Fibroblast of skin of left biceps (primary cell): Measurements from ENCODE around the gene DNAAF2.
"Not testable (repeated sequence)": the region's sequence is repeated elsewhere in the genome, so short reads cannot be mapped to it uniquely, and the experiment has no call there.

Source experiments
- DNase-seq, 2 experiments: peaks; one replicate each; pipeline ENCODE4 v3.0.0-alpha.2; 2013; ENCODE audit warnings: low read depth in 2 of 2

DNAAF2 gene, protein sequence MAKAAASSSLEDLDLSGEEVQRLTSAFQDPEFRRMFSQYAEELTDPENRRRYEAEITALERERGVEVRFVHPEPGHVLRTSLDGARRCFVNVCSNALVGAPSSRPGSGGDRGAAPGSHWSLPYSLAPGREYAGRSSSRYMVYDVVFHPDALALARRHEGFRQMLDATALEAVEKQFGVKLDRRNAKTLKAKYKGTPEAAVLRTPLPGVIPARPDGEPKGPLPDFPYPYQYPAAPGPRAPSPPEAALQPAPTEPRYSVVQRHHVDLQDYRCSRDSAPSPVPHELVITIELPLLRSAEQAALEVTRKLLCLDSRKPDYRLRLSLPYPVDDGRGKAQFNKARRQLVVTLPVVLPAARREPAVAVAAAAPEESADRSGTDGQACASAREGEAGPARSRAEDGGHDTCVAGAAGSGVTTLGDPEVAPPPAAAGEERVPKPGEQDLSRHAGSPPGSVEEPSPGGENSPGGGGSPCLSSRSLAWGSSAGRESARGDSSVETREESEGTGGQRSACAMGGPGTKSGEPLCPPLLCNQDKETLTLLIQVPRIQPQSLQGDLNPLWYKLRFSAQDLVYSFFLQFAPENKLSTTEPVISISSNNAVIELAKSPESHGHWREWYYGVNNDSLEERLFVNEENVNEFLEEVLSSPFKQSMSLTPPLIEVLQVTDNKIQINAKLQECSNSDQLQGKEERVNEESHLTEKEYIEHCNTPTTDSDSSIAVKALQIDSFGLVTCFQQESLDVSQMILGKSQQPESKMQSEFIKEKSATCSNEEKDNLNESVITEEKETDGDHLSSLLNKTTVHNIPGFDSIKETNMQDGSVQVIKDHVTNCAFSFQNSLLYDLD

DNA sequence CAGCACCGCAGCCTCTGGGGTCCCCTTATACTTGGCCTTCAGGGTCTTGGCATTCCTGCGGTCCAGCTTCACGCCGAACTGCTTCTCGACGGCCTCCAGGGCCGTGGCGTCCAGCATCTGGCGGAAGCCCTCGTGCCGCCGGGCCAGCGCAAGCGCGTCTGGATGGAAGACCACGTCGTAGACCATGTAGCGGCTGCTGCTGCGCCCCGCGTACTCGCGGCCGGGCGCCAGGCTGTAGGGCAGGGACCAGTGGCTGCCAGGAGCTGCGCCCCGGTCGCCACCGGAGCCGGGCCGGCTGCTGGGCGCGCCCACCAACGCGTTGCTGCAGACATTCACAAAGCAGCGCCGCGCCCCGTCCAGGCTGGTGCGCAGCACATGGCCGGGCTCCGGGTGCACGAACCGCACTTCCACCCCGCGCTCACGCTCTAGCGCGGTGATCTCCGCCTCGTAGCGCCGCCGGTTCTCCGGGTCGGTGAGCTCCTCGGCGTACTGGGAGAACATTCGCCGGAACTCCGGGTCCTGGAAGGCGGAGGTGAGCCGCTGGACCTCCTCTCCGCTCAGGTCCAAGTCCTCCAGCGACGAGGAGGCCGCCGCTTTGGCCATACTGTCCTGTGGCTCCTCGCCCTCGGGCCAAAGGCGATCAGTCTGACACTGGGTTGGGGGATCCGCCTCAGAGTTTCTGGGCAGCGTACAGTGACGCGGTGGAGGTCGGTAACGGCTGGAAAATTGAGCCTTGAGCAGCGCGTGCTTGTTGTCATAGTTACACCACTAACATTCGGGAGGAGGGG is at the start of gene DNAAF2:
DNAAF2 (minus strand) TSS at position 698 of the 788 bp plus-strand sequence; CDS start at position 603, 95 bp downstream.
- DNase-seq: peak; percentile 16 to 30

DNA sequence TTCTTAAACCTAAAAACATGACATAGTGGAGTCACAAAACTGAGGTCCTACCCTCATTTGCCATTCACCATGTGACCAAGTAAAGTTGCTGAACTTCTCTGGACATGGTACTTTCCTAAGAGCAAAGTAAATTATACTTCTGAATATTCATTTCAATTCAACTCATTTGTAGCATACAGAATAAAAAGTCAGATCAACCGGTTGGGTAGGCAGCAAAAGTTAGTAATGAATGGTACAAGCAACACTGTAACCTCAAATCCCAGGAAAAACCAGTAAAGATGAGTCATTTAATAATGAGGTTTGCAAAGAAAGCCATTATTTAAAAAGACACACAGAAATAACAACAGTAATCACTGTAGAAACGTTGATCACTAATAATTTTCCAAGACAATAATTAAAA is 44.2 kb upstream of the DNAAF2 start:
- DNase-seq: no peak

DNA sequence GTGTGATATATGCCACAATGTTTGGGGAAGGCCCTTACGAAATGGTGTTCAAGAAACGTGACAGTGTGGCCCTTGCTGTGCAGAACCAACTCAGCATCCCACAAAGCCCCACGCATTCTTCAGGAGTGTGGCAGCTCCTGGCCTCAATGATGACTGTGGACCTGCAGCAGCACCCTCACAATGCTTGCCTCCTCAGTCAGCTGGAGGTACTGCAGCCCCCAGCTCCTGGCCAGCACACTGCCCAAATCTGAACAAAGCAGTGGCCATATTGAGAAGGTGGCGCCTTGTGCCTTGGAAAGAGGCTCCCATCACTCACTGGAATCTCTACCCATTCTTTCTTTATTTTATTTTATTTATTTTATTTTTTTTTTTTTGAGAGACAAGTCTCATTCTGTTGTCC is 42.6 kb upstream of the DNAAF2 start:
- no peak for DNase-seq

DNA sequence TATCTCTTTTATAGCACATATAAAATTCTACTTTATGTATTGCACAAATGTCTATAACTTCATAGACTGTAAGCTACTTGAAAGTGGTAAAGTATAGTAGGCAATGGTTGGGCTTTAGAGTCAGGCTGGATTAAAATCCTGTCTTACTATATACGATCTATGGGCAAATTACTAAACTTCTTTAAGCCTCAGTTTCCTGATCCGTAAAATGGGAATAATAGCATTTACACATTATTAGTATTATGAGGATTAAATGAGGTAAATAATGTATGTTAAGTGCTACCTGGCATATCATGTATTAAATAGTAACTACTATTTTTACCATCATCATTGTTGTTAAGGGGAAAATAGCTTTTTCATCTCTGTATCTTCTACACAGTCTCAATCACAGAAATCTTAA is 38.5 kb upstream of the DNAAF2 start:
- no peak for DNase-seq

DNA sequence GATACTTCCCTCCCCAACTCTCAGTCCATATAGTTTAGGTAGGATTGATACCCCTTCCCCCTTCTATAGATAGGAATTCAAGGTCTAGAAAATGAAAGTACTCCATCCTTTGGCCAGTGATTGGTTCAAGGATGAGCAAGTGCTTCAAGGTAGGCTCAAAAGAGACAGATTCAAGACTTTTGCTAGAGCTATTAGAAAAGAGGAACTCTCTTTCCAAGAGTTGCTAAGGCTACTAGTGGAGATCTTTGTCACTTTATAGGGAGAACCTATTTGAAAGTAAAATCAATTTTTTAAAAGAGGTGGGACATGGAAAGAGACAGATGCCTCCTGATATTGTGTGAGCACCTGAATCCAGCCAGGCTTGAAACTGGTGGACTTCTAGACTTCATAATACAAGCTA is 35.4 kb upstream of the DNAAF2 start:
- DNase-seq: no peak

DNA sequence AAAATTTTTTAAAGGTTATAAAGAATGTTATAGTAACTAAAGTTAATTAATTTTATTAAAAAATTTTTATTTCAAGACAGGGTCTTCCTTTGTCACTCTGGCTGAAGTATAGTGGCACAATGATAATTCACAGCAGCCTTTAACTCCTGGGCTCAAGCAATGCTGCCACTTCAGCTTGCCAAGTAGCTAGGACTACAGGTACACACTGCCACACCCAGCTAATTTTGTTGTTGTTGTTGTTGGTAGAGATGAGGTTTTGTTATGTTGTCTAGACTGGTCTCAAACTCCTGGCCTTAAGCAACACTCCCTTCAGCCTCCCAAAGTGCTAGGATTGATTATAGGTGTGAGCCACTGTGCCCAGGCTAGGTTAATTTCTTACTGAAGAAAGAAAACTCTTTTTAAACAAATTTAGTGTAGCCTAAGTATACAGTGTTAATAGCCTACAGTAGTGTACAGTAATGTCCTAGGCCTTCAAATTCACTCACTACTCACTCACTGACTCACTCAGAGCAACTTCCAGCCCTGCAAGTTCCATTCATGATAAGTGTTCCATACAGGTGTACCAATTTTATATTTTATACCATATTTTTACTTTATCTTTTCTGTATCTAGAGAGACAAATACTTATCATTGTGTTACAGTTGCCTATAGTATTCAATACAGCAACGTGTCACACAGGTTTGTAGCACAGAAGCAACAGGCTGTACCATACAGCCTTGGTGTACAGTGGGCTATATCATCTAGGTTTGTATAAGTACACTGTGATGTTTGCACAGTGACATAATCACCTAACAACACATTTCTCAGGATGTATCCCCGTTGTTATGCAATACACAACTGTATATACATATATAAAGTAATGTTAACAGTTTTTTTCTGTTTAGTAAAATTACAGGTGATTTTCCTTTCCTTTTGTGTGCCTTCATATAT is 24.7 kb upstream of the DNAAF2 start:
- no peak for DNase-seq

DNA sequence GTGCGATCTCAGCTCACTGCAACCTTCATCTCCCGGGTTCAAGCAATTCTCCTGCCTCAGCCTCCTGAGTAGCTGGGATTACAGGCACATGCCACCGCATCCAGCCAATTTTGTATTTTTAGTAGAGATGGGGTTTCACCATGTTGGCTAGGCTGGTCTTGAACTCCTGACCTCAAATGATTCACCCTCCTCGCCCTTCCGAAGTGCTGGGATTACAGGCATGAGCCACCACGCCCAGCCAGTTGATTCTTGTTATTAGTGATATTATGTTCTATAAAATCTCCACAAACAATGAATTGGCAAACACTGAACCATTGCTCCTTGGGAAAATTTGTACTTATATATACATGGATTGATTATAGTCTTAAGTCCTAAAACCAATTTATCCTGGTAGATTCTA is 22.5 kb upstream of the DNAAF2 start:
- DNase-seq: not testable (repeated sequence)

DNA sequence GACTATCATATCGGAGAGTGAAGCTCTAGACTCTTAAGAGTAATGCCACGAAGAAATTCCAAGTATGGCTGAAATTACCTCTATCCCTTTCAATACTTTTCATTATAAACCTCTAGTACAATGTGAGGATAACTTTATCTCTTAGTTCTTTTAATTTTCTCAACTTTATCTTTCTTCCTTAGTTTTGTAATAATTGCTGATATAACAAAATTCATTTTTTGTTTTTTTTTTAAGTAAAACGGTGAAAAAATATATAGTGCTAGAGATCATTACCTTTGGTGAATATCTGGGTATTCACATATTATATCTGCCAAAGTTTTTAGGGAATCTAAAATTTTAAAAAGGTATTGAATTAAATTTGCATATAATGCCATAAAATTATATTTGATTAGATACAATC is 19.5 kb upstream of the DNAAF2 start:
- DNase-seq: no peak

DNA sequence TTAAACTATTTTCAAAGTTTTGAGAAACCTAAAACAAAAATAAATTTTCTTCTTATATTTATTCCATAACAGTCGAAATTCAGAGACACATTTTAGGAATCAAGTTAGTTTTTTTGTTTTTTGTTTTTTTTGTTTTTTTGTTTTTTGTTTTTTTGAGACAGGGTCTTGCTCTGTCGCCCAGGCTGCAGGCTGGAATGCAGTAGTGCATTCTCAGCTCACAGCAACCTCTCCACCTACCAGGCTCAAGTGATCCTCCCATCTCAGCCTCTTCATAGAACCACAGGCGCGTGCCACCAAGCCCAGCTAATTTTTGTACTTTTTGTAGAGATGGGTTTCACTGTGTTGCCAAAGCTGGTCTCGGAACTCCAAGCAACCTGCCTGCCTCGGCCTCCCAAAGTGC is 18.5 kb upstream of the DNAAF2 start:
- DNase-seq: no peak

DNA sequence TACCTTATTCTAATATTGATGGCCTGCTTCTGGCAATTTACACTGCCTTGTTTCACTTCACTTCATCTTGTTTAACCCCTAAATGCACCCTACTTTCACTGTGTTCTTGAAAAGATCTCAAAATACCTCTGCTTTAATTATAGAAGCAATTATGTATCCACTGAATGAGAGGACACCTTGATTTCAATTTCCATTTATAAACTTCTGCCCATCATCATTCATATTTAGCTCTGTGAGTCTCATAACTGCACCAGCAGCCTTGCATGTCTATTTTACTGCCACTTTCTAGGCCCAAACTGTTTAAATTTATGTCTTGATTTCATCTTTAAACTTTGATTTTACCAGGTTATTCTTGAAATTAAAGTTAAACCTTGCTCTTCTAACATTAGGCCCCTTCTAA is 7.1 kb upstream of the DNAAF2 start:
- DNase-seq: no peak

DNA sequence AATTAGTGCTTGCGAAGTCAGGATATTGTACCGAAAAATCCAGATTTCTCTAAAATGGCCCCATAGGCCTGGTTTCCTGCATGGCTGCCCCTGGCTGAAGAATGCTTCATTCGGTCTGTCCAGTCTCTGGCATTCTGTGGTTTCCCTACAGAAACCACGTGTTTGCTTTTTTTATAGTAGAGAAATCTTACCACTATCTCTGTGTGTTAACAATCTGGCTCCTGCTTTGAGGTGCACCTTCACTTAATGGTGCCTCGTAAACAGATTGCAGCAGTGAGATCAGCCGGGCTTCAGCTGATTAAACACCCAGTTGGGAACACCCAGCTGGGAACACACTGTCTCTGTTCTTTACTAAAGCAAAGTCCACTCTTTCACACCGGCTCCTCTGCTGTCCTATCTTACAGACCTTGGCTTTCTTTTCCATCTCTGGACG is 6.7 kb upstream of the DNAAF2 start:
- no peak for DNase-seq

DNA sequence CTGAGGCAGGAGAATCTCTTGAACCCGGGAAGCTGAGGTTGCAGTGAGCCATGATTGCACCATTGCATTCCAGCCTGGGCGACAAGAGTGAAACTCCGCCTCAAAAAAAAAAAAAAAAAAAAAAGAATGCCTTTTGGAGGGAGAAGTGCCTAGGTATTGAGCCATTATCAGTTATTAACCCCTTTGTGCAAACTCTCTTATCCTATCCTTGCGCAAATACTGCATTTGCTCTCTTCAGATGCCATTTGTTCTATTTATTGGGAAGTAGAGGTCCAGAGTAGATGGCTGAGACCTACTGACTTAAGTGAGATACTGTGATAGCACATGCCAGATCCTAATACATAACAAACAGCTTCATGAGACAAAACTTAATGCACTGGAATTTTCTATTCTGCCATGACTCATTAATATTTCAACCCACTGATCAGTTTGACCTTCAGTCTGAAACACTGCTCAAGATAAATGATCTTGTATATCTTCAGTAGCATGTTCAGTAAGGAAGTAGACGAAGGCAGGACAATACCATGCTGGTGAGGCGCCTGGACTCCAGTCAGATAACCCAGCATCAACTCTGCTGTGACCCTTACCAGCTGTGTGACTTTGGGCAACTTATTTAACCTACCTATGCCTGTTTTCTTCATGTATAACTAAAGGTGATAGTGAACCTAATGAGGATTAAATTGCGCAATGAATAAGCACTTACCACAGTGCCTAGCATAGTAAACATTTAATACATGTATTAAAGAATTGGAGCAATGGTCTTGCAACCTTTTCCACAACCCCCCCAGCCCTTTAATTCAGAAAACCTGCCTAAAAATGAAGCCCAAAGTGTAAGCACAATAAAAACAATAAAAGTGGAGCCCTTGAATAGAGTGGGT is 5.7 kb upstream of the DNAAF2 start:
- DNase-seq: no peak

DNA sequence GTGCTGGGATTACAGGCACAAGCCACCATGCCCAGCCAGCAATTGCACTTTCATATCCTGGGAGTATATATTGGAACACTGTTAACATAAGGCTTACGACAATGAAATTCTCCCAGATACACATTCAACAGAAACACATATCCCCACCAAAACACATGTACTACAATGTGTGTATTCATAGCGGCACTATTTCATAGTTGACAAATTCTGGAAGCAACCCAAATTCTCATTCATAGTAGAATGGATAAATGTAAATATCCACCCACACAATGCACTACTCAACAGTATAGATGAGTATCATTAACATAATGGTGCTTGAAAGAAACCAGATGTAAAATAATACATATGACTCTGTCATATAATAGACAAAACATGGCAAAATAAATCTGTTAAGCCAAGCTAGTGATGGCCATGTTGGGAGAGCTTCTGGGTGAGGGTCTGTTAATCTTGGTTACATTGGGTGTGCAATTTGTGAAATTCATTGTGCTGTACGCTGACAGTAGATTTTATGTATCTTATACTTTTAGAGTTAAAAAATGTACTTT is 2.6 kb upstream of the DNAAF2 start:
- DNase-seq: no peak

DNA sequence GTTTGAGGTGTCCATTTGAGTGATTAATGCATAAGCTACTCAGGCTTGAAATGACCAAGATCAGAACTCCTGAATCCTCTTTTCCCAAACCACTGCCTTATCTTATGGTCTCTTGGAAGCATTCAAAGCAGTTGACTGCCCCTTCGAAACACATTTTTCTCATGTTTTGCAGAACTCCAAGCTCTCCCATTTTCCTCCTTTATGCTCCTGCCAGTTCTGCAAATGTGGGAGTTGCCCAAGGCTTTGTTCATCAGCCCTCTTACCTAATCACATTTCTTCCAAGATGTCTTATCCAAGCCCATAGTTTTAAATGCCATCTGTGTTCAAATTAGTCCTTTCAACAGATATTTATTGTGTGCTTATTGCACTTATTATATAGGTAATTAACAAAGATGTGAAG is 1.8 kb upstream of the DNAAF2 start:
- DNase-seq: no peak

DNA sequence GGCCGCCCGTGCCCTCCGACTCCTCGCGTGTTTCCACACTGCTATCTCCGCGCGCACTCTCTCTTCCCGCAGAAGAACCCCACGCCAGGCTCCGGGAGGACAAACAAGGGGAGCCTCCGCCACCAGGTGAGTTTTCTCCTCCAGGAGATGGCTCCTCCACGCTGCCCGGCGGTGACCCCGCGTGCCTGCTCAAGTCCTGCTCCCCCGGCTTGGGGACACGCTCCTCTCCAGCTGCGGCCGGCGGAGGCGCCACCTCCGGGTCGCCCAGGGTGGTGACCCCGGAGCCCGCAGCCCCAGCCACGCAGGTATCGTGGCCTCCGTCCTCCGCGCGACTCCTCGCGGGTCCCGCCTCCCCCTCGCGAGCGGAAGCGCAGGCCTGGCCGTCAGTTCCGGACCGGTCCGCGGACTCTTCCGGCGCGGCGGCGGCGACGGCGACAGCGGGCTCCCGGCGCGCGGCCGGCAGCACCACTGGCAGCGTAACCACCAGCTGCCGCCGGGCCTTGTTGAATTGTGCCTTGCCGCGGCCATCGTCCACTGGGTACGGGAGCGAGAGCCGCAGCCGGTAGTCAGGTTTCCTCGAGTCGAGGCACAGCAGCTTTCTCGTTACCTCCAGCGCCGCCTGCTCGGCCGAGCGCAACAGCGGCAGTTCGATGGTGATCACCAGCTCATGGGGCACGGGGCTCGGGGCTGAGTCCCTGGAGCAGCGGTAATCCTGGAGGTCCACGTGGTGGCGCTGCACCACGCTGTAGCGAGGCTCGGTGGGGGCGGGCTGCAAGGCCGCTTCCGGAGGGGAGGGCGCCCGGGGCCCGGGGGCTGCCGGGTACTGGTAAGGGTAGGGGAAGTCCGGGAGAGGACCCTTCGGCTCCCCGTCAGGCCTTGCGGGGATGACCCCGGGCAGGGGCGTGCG is 1.2 kb downstream of the DNAAF2 start:
- peak; percentile 82 to 86 for DNase-seq

DNA sequence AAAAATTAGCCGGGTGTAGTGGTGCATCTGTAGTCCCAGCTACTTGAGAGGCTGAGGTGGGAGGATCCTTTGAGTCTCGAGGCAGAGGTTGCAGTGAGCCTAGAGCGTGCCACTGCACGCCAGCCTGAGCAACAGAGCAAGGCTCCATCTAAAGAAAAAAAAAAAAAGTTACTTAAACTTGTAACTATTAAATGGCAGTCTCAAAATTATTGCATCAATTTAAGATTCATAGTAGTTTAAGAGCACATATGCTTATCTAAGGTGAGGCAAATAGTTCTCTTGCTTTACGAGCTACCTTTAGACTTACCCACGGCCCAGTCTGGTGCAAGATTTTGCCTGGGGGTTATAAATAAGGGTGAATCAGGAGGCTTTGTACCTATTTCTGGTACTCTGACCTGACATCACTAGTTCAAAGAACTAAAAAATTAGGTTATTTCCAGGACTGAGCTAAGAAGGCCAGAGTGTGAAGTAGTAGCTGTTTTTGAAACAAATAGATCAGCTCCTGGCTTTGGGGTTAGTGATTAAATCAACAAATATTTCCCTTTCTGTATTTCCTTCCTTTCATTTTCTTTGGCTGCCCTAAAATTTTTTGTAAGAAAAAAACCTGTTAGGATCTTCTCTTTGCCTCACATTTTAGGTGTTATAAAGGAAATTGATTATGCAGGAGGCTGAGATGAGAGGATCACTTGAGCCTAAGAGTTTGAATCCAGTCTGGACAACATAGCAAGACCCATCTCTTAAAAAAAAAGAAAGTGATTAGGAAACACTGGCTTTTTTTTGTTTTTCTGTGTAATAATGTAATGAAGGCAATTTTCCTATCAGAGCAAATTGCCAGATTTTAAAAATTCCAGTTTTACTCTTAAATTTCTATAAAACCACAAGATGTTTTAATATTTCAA is 10.9 kb downstream of the DNAAF2 start:
- DNase-seq: no peak

DNA sequence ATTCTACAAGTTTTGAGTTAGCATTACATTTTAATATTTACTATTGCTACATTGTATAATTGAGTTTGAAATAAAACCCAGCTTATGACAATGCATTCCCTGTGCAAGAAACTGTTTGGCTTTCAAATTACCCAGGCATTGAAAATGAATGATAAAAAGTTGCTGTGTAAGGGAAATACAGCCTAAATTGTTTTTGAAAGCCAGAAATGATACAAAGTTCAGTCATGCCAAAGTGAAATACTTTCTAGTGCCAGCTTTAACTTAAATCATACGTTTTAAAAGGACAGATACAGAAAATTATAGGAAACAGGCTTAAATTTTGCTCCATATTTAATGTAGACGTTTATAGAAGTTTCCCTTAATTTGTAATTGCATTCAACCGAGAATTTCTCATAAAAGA is 11.7 kb downstream of the DNAAF2 start:
- no peak for DNase-seq
